ENCODE data around the gene GFRA1.
"Not testable (repeated sequence)": the region's sequence is repeated elsewhere in the genome, so short reads cannot be mapped to it uniquely, and the experiment has no call there.

Gene GFRA1

DNA sequence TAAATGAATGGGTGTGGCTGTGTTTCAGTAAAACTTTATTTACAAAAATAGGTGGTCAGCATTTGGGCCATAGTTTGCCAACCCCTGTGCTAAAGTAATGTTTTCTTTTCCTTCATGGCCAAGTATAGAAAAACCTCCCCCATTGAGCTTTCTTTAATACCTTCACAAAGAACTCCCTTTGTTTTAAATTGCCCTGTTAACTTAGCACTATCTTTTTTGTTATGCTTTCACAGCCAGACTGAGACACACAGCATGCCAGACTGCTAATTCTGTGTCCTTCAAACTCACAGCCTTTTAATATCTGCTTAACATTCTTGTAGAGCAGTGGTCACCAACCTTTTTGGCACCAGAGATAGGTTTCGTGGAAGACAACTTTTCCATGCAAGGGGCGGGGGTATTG lies 78.0 kb downstream of the GFRA1 start:
- no peak for DNase-seq

DNA sequence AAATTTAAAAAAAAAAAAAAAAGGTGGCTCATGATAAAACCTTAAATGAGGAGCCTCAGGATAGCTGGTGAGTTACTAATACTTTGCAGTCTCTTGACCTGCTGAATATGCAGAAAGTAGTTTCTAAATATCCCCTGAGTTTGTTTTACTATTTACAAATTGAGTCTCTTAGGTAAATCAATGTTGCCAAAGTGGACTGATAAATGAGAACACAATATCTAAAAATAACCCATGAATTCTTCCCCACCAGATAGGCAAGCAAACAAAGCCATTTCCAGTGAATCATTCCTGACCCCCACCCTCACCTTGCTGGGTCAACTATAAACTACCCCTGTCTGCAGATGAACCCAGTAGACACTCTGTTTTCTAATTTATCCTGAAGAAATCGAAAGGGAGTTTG lies 78.9 kb downstream of the GFRA1 start:
- no peak for DNase-seq

DNA sequence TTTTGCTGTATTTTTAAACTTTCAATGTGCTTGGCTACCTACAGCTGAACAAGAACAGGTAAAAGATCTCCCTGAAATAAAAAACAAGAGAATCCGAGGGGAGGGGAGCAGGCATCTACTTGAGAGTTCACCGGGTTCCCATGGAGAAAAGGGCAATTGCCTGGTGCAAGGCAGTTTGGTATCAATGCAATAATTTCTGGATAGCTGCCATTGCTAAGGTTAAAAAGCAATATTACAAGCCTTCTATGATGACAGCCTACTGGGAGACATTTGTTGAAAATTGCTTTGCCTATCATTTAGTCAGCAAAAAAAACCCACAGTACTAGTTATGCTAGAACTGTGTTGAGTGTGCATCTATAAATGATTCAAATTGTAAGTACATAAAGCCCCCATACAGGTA lies 82.1 kb downstream of the GFRA1 start:
- DNase-seq = no peak

DNA sequence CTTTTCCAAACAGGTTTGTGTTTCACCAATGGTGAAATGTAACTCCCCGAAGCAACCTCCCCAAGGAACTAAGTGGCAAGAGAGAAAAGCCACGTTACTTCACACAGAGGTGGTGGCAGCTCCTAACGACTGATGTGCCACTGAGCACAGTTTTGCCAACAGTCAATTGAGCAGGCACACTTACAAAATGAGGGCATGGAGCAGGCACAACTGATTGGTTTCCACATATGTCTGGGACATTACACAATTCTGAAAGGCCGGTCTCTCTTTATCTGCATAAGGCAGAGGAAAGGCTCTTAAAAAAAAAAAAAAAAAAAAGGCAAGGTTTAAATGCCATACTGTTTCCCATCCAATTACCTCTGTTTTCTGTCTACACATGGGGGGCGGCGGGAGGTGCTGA lies 86.7 kb downstream of the GFRA1 start:
- DNase-seq = no peak

DNA sequence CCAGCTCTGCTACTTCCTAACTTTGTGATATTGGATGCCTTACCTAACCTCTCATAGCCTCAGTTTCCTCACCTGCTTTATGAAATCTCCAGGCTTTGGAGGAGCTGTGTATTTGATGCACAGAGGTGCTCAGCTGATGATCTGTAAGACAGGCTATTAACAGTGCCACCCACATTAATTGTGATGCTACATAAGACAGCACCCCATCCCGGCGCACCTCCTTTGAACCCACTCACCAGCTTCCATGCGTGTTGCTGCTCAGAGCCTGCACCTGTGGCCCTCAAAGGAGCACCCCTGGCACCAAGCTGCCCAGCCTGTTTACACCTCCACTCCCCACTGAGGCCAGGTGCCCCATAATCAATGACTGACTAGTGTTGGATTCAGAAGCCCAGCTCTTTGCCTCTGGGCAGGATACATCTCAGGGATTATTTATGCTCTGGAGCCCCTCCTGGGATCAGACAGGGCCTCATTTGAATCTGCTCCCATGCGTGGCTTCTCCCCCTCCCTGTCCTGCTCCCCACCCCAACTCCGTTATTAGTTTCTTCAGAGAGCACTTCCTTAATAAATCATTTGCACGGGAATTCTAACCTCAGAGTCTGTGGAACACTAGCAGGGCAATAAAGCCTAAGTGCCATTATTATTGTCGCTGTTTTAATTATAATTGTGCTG lies 87.7 kb downstream of the GFRA1 start:
- no peak for DNase-seq

DNA sequence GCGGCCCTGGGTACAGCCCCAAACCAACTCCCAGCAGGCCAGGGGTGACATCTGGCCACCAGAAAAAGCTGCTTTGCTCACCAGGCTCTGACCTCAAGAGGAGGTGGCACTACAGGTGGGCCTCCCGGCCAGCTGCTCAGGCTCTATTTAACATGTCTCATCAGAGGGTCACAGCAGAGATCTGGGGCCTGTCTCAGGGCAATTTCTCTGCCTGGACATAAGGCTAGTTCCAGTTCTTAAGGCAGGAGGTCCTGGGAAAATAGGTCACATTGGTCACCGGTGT lies 88.6 kb downstream of the GFRA1 start:
- DNase-seq = no peak

DNA sequence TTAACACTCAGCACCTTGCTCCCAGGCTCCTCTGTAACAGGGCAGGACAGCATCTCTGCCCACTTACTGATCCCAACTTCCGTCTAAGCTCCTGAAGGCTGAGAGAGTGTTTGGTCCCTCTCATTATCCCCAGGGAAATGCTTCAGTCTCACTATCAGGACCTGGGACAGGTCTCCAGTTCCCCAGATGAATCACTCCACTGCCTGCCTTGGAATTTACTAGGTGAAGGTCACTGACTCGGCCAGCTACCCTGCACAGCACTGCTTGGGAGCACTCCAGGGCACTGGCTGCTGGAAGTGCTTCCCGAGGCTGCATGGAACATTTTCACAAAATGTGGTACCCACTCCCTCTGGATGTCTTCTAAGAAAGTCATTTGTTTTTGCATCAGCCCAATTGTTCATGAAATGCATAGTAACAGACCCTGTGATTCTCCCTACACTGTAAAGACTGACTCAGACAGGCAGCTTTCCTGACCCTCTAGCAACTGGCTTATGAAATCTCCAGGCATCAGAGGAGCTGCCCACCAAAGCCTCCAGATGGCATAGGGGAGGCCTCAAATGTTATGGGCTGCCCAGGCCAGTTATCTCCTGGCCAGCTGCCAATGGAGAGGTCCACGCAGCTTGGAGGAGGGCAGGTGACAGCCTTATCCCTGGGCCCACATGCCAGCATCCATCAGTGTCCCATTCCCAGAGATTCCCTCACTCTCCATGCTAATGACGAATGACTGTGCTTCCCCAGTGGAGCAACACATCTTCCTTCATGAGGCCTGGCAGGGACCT lies 89.1 kb downstream of the GFRA1 start:
- DNase-seq = no peak

DNA sequence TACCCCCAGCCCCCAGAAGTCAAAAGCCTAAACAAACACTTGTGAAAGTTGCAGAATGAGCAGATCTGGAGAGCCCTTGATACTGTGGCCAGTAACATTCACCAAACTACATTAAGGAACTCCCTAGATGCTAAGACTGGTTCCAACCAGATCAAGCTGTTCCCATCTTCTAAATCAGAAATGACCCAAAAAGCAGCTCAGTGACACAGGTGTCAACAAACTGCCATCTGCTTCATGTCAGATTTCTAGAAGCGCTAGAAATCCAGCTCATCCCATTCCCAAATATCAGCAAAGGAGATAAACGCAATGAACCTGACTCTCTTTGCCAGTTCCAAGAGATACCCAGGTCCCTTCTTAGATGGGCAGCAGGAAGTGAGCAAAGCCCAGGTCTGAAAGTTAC lies 90.6 kb downstream of the GFRA1 start:
- no peak for DNase-seq

DNA sequence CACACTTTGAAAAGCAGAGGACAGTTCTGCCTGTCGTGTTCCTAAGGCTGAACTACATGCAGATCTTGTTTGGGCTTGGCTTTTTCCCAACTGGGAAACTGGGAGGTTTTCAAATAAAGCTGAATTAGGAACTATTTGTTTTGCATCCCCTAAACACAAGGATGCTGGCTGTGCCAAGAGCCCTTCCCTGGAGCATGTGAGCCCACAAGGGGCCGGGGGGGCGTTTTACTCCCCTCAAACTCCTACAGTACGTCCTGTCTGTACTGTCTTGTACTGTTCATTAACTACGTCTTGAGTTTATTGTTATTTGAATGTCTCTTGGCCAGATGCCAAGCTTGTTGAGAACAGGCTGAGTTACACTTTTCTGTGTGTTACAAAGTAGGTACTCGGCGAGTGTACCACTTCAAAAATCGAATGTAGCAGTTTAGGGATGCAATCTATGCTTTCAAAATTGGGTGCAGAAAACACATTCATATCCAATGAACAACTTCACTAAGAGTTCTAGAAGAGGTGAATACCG lies 94.9 kb downstream of the GFRA1 start:
- no peak for DNase-seq

DNA sequence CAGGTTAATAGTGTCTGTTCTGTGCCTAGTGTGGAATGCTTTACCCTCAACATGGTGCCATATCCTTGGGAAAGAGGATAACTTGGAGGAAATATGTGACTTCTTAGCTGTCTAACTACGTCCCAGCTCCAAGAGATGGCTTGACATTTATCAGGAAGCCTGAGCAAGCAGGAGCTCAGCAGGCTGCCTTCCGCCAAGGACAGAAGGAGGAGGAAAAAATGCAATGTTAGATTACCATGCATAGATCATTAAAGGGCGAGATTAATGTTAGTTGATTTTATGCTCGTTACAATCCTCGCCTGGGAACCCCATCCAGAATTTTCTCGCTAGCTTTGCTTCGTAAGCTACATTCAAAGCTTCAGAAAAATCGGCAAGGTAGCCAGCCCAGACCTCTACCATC lies 97.8 kb downstream of the GFRA1 start:
- DNase-seq = no peak

DNA sequence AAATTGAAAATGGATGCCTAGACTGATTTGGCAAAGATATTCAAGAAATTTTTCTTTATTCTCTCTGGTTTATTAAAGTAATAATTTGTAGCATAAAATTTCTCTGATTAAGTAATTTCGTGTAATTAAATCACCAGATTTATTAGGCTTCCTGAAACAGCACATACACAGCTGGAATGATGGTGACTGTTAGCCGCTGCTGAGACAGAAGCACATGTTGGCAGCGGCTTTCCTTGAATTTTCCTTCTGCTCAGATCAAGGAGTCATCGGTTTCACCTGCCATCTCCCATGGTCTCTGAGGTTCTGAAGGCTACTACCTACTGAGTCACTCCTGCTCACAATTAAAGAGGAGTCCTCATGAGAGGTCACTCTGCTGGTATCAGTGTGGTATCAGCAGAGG lies 101.5 kb downstream of the GFRA1 start:
- DNase-seq = no peak

DNA sequence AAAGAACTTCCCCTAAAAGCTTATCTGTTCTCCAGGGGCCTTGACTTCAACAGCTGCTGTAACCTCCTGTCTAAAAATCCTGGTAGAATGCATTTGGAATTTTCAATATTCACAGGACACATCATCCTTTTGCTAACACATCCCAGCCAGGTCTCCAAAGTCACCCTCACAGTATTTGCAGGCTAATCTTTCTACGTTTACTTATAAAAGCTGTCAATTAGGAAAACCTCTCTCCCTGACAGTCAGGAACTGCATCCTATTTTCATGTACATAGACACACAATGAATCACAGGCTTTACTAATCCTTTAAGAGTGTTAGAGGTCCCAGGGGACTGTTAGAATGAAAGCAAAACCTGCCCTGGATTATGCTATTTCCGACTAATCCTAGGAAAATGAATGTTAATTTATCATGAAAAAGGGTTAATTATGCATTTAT lies 102.2 kb downstream of the GFRA1 start:
- DNase-seq = no peak

DNA sequence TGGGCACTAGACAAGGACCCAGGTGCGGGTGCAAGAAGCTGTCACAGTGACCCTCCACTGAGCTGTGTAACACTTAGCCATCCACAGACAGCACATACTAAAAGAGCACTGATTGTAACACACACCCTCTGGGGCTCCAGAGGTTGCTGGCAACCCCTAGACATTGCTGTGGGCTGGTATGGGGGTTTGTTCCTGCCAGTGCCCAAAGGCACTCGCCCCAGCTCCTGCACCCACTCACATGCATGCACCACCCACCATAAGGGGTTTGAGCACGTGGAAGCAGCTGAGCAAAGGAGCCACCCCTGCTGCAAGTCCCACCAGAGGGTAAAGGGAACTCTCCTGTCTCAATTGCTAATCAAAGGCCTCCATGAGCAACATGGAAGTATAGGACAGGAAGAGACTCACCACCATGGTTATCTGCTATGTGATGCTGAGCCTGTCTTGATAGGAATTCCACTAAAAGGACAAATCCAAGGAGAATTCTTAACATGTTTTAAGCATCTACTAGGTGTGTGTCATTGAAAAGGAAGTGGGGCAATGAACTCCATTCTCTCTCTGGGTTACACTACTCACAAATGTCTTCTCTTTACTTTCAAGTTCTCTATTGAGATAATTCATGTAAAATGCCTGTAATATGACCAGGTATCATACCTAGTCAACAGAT lies 103.1 kb downstream of the GFRA1 start:
- no peak for DNase-seq

DNA sequence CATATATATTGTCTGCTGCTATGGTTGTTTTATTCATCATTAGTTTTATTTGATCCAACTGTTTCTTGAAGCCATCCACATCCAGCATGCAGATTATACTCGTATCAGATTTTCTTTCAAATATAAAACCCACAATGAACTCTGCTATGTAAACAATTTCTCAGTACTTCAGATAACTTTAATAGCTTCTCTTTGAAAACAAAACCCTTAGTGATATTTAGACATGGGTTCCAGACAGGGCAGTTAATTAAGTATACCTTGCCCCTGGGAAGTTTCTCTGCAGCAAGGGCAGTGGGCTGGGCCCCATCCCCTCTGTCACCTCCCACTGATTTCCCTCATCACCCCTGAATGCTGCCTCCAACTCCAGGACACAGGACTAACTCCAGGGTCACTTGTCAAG lies 104.3 kb downstream of the GFRA1 start:
- DNase-seq = no peak

DNA sequence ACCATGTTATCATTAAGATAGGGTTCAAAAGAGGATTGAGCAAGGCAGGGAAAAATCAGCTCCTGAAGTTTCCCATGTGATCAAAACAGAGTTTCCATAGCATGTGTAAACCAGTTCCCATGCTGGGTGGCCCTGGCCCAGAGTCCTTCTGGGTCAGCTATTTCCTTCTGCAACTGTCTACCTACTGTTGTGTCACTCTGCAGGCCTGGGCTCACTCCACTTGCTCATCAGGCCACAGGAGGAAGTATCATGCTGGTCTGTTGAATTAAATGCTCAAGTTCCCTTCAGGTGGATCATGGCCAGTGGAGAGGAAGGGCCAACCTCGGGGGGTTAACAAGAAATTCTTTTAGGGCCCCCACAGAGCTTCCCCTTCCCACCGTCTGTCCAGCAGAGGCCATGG lies 104.7 kb downstream of the GFRA1 start:
- no peak for DNase-seq

DNA sequence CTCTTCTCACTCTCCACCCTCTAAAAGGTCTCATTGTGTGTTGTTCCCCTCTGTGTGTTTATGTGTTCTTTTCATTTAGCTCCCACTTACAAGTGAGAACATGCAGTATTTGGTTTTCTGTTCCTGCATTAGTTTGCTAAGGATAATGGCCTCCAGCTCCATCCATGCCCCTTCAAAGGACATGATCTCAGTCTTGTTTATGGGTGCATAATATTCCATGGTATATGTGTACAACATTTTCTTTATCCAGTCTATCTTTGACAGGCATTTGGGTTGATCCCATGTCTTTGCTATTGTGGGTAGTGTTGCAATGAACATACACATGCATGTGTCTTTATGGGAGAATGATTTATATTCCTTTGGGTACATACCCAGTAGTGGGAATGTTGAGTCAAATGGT lies 107.1 kb downstream of the GFRA1 start:
- not testable (repeated sequence) for DNase-seq

DNA sequence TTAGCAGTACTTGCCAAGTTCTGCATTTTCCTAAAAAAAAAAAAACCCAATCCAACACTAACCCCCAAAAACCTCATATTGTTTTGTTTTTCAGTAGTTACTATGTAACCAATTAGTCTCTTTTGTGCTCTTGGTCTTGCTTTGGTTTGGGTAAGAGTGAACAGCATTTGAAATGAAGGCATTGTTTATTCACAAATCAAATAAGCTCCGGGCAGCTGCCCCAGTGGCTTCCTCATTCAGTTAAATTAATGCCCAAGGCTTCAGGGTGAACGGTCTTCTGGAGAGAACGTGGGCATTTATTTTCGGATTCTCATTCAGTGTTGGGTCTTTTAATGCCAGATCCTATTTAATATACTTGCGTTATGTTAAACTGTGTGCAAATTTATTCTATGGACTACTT lies 108.7 kb downstream of the GFRA1 start:
- no peak for DNase-seq

DNA sequence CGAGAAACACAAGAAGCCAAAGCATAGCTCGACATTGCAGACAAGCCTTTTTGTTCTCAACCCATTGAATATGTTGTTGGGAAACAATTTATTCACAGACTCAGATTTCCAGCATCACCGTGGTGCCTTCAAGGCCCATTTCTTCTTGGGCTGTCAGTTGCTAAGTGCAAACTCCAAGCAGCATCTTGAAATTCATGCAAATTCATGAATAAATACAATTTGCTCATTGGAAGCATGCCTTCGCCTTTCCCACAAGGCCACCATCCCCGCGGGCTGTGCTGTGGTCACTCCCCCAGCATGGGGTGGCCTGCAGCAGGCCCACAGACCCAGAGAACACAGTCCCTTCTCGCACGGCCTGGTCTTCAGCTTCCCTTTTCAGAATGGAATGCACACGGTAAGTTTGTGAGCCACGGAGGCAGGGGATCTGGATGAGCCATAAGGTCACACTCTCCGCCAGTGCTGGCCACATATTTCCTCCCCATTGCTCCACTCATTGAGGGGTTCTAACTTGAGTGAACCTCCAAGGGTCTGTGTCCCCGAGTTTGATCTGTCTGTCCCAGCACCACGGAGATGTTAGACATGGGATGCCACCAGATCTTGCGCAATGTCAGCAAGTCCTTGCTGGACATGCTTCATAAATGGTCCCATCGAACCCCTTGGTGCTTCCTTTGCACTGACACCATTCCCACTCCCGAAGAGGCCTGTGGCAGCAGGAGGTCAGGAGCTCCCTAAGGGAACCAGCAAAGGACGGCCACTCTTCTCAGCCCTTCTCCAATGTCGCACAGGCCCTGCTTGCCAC lies 109.5 kb downstream of the GFRA1 start:
- no peak for DNase-seq

DNA sequence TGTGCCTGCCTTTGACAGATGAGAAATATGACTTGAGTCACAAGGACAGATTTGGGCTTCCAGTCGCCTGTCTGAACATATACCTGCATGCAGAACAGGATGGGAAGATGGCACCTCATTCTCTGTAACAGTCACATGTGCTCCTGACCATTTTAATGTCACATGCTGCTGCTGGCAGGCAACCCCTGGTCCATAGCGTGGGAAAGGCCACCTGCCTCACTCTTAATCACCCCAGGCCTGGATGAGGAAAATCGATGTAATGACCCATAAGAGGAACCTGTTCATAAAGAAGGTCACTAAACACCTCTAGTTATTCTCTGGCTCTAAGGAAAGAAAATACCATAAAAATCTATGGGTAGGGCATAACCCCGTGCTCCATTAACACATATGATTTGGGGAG lies 110.2 kb downstream of the GFRA1 start:
- DNase-seq = no peak

DNA sequence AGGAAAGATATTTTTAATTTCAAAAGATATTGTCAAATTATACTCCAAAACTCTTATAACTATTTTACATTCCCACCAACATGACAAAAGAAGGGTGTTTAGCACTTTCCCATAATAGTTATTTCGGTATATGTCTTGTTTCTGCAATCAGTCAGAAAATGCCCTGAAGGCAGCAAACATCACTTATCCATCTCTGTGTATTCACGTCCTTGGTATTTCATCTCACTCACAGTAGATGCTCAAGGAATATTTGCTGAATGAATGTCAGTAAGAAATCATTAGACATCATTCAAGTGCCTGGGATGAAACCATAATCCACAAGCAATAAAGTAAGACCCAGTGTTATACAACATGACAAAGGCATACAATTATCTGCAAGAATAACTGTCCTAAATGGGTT lies 112.7 kb downstream of the GFRA1 start:
- DNase-seq = no peak

DNA sequence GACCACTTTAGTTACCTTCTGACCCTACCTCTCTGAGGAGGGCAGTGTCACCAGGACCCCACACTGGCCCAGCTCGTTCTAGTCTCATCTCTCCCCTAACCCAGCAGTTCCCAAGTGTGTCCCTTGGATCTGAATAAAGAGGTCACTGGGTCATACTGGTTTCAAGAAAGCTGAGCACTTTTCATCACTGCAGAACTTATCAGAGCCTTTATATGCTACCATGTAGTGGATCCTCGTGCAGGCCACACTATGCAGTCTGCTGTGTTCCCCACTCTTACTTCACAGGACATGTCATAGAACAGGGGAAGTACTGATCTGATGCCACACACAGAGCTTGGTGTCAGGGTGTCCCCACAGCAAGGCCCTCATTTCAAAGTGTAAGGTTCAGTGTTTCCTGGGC lies 113.8 kb downstream of the GFRA1 start:
- no peak for DNase-seq

DNA sequence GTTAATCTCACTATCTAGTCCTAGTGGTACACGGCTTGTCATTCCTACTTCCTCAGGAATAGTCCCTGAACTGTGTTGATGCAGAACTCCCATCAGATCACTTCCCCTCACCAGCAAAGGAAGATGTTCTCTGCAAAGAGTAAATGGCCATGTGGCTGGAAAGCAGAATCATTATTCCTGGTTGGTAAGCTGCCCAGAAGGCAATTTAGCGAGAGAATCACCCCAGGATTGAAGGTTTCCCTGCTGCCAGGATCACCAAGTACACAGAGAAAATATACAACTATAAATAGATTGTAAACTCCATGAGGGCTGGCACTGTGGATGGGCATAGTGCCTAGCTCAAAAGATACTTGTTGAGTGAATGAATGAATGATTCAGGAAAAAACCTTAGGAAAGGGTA lies 115.0 kb downstream of the GFRA1 start:
- DNase-seq = no peak

DNA sequence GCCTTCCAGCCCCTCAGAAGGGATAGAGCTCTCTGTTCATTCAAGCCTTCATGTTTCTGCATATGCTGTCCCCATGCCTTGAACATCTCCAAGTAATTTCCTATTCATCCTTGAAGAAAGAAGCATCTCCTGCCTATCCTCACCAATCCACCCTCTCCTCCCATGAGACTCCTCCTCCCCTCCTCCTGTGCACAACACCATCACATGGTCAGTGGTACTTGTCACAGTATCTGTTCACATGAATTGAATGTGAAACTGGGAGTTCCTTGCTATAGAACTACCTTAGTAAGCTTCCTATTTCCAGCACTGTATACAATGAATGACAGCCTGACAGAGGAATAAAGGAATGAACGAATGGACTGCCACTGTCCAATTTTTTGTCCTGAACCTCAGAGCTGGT lies 115.5 kb downstream of the GFRA1 start:
- DNase-seq = no peak
